SHP77 (cell line): ENCODE results near the gene DISC1.
"Not testable (repeated sequence)": the region's sequence is repeated elsewhere in the genome, so short reads cannot be mapped to it uniquely, and the experiment has no call there.

Experiments used
- DNase-seq, 2 experiments: peaks; one replicate each; lab custom pipeline; 2025; lab: John Stamatoyannopoulos, UW

DISC1 gene

DNA sequence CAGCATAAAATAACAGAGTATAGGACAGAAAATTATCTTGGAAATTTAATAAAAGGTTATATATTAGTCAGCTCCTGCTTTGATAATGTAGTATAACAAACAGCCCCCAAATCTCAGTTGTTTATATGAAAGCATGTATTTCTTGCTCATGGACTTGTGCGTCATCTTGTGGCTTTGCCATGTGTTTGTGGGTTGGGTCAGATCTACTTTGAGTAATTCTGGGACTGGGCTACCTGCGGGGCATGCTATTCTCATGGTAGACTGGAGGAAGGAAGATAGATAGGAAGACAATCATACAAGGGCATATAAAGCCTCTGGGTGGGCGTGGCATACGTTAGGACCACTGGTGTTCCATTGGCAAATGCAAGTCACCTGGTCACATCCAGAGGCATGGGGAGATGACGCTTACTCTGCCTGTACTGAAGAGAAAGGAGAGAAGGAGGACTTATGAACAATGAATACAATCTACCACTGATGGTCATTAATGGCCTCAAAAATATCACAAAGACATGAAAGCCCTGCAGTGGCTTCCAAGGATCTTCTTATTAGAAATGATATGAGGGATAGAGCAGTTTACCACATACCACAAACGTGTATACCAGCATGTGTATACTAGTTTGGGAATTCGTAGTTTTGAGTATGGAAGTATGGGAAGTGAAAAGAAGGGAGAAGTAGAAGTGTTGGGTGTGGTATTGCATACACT is 267.0 kb downstream of the DISC1 start:
- no peak for DNase-seq

DNA sequence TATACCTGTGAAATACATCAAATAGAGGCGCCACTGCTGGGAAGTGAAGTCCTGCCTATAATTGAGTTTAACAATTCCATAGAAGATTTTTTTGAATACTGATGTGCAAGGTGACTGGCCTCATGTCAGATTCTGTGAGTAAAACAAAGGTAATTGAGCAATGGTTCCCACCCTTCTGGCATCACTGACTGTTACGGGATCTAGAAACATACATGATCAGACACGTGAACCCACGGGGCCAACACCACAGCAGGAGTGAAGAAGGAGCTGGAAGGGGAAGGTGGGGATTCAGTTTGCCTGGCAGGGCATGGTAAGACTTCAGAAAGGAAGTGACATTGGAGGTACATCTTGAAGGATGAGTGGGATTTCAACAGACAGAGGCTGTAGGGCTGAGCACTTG is 270.2 kb downstream of the DISC1 start:
- no peak for DNase-seq

DNA sequence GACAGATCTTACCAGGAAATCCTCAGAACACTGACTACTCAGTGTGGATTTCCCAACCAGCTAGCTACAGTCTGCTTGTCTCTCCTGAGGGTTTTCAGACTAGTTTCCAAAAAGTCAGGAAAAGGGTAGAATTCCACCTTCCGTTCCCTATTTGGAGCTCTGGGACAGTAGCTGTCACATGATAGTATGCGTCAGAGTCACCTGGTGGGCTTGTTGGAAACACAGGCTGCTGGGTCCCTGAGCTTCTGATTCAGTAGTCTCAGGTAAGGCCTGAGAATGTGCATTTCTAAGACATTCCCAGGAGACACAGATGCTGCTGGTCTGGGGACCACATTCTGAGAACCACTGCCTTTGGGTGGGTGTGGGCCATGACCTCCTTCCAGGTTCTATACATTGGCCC is 272.5 kb downstream of the DISC1 start:
- DNase-seq = no peak

DNA sequence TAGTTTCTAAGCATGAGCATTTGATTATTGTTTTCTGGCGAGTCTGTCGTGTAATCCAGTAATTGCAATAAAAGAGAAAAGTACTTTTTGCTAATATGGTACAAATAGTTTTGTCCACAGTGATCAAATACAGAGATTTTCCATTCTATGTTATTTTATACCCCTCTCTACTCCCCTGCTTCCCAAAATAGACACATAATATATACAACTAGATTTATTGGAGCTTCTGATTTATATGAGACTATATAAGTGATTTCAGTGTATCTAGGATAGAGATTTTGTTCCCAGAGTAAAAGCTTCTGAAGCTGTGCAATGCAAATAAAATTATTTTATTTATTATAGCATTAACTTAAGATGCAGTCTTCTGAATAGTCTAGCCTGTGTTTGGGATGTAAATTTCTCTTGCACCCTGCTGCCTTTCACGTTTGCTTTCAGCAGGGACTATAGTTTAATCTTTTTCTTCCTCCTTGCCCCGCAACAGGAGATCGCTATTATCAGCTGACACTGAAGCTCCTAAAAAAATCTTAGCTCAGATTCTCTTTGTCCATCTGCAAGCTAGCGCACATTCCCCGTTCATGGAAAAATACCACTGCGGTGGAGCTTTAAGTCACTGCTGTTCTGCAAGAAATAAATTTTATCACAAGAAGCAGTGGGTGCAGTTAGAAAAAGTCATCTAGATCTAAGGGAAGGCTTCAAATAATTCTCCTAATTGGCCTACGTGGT is 273.3 kb downstream of the DISC1 start:
- DNase-seq = no peak

DNA sequence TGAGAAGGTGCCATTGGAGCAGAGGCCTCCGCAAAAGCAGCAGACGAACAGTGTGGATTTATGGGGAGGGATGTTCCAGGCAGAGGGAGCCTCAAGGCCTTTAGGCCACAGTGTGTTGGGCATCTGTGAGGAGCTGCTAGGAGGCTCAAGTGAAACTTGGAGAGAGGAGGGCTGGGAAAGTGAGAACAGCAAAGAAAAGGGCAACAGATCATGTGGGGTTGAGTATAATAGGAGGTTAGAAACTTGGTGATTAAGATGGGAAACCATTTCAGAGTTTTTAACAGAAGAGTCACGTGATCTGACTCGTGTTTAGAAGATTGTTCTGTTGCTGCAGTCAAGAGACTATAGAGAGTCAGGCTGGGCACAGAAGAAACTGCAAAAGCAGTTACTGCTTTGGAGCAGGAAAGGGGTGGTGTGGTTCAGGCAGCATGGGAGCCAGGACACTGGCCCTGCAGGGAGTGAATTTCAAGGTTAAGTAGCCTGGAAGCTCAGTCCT is 277.0 kb downstream of the DISC1 start:
- no peak for DNase-seq

DNA sequence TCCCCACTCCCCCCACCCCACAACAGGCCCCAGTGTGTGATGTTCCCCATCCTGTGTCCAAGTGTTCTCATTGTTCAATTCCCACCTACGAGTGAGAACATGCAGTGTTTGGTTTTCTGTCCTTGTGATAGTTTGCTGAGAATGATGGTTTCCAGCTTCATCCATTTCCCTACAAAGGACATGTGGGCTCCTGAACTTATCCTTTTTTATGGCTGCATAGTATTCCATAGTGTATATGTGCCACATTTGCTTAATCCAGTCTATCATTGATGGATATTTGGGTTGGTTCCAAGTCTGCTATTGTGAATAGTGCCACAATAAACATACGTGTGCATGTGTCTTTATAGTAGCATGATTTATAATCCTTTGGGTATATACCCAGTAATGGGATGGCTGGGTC is 280.7 kb downstream of the DISC1 start:
- not testable (repeated sequence) for DNase-seq

DNA sequence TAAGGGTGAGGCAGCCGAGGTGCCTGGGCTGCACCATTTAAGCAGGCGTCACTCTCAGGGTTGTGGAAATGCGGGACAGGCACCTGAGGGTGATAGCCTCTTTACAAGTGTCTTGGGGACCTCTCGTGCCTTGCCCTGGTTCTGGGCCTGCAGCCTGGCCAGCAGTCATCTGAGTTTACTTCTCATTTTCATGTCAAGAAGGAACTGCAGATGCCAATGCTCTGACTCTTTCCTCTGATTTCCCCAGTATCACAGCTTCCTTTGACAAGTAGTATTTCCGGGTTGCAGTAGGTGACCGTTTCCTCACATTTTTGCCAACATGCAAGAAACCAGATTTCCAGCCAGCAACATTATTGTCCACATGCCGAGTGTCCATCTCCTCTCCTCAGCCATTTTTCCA is 286.9 kb downstream of the DISC1 start:
- no peak for DNase-seq

DNA sequence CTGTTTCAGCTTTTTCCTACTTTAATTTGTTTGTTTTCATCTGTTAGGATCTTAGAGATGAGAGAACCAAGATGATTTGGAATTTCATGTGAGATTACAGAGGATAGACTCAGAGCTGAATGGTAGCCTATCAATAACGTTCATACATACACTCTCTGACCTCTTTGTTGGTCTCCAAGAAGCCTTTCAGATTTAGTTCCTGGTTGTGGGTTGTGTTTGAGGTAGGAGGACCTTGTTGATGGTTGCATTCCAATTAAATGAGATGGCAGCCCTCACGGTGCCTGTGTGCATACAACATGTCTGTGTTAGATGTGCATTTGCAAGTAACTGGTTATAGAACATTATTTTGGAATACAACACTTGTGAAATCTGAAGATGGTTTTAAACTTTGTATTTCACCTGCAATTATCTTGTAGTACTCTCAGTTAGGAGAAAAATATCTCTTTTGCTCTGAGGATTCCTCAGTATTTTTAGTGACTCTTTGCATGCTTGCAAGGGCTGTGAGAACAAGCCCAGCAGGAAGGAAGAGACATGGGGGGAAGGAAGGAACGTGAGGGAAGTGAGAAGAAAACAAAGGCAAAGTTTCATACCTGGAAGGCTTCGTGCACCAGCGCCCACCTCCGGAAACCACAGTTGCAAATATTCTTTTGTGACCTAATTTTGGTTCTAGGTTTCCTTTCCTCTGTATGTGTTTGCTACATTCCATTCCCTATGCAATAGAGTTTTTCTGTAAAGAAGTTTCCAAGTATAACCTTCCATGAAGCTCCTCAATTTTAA is 291.8 kb downstream of the DISC1 start:
- no peak for DNase-seq

DNA sequence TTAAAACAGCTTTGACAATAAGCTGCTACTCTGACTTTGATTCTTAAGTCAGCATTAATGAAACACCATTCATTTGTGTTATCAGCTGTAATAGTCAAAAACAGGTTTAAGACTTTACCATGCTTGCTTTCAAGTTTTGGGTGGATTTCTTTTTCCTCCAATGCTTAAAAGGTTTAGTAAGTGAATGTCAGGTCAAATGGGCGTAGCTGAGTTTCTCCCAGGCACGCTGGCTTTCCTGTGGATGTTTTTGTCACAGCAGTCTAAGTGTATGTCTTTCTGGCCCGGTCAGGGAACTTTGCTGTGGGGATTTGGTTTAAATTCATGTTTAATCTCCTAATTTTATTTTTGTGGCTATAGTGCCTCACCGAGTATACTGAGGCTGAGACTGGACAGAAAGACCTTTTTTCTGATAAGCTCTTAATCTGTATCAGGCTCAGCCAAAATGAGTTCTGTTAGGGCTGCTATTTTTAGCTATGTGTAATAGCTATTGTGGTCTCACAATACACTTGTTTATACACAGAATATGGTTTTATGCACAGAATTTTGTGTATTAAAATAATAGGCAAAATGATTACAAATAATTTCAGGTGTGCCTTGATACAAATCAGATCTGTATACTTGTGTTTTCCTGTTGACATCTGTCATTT is 292.8 kb downstream of the DISC1 start:
- no peak for DNase-seq

DNA sequence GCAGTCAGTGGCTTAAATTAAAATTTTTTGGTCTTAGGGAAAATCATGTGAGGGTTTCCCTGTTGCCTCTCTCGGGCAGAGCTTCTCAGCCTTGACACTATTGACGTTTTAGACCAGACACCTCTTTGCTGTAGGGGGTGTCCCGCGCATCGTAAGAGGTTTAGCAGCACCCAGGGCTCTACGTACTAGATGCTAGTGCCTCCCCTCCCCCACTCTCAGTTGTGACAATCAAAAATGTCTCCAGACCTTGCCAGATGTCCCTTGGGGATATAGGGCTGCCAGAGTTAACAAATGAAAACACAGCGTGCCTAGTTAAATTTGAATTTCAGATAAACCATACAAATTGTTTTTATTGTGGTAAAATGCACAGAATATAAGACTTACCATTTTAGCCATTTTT is 293.3 kb downstream of the DISC1 start:
- DNase-seq = no peak

DNA sequence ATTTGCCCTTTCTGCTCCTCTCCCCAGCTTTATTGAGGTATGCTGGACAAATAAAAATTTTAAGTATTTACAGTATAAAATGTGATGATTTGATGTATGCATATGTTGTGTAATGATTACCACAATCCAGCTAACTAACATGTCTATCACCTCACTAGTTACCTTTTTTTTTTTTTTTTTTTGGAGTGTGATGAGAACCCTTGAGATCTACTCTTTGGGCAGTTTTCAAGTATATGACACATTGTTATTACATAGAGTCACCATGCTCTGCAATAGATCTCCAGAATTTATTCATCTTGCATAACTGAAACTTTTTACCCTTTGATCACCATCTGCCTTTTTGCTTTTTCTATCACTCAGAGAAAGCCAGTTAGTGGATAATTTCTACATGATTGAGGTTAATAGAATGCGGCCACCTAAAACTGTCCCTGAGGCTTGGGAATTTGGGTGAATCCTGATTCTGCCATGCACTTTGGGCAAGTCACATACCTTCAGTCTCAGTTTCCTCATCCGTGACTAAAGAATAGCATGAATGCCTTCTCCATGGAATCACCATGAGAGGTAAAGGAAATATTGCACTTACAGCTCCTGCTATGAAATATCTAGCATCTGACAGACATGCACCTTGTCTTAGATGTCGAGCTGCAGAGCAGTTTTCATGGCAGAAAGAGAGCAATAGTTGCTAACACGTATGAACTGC is 295.2 kb downstream of the DISC1 start:
- DNase-seq = no peak

DNA sequence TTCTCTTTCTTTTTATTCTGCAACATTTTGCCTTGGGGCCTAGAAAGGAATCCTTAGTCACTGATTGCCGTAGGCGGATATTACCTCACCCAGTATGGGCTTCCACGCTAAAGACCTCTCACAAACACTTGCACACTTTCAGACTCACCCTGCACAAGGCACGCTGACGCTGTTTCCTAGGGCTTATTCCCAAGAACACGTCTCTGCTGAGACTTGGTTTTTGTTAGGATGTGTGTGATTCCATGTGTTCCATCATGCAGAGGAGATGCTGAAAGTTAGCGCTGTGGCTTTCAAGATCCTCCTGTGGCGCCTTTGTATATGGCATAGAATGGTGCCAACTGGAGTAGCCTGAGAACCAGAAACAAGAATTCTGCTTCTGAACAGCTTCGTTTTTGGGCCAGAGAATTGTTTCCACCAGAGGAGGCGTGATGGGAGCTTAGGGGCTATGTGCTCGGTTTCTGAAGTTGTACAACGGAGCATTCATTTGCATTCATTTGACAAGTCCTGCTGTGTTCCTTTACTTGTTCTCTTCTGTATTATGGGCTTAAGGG is 297.0 kb downstream of the DISC1 start:
- DNase-seq = no peak

DNA sequence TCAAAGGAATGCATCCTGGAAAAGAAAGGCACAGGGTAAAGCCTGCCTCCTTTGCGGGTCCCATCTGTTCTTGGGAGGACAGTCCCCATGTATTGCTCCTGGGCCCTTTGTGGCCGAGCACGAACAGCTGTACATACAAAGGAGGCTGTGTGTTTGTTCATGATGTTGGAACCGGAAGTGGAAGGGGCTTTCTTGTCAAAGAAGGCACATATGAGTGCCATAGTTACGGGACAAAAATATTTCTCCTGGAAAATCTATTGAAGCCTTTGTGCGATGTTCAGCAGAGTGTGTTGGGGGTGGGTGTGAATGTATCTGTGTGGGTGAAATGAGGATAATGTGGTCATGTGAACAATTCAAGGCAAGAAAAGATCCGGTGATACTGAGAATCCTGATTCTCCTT is 297.6 kb downstream of the DISC1 start:
- DNase-seq = peak; percentile 97

DNA sequence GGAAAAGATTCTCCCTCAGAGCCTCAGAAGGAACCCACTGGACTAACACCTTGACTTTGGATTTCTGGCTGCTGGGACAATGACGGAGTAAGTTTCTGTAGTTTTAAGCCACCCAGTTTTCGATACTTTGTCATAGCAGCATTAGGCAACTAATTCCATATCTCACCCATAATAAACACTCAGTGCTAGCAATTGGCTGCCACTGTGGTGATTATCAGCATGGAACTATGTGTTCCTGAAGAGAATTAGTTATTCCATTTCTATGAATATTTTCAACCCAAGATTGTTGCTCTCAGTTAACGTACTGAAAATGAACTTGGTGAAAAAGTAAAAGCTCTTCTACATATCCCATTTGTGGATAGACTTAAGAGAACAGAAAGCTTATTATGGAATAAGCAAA is 299.3 kb downstream of the DISC1 start:
- no peak for DNase-seq

DNA sequence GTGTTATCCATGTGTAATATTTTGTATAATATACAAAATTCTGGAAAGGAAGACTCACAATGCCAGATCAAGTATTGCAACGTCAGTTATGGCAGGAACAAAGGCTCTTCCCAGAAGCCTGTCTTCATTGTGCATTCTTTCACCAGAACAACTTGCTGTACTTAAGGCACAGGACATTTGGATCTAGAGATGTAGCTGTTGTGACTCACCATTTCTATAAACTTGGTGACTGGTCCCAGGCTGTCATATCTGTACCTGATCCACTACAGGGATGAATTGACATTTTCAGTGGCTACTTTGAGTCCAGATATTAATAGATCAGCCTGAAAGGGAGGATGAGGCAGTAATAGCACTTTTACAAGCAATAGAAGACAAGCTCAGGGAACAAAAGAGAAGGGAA is 299.8 kb downstream of the DISC1 start:
- no peak for DNase-seq

DNA sequence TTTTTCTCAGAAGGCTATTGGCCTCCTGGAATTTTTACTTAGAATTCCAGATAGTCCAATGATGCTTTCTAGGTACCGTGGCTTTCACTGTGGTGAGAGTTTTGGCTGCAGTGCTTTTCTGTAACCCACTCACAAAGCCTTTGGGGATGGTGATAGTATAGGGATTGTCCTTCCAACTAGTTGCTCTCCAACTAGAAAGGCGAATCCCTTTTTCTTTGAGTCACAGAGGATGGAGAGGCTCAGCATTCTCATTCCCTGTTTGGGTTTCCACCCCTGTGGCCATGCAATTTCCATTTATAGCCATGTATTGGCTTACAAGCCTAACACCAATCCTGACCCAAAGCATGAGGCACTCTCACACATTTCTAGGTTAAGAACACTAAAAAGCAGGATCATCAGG is 300.3 kb downstream of the DISC1 start:
- DNase-seq = no peak

DNA sequence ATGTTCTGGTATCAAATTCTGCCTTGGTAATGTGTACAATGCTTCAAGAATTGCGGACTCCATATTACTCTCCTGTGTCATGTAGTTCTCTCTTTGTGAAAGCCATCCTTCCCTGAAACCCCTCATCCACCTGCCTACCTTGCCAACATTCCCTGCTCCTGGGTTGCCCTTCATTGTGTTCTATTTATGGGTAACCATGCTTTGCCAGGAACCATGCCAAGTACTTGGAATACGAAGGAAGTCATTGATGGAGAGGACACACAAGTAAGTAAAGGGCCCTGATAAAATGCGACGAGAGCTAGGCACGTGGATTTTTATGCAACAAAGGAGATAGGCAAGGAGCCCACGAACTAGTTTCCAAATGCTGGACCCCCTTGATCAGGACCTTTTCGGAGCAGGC is 300.8 kb downstream of the DISC1 start:
- peak; percentile 41 for DNase-seq

DNA sequence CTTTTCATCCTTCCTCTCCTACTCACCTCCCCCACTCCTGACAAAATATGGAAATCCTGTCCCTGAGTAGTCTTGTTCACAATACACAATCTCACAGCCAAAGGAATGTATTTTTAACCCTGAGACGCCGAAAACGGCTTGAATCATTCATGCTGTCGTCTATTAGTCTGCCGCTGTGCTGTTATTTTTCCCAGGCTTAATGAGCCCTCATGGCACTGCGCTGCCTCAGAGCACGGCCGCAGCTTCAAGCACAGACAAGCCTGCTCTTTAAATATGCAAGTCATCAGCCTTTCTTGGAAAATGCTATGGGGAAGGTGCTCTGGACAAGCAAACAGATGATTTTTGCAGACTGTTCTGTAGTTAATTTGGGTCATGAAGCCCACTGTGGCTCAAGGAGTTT is 302.7 kb downstream of the DISC1 start:
- peak; percentile 51 to 62 for DNase-seq

DNA sequence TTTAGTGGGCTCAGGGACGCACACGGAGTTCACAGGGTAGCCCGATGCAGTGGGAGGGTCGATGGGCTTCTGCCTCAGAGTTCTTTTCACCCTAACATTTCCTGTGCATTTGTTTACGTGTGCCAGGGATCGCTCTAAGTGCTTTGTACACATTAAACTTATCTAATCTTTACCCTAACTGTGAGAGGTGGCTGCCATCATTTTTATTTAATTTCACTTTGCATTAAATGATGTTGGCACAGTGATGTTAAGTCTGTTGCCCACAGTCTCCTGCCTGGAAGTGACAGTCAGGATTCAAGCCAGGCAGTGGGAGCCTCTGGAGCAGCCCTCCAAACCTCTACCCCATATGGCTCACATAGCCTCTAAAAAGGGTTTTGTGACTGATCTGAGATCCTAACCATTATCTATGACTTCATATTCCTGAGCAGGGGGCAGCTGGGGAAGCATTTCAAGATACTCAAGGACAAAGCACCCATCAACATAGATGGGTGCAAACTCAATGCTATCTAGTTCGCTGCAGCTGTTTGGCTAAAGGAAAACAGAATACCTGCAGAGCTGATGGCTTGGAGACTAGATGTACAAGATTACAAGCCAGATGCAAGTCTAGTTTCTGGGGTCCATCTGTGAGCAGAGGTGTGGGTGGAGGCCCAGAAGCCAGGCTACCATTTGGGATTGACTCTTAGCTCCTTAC is 303.8 kb downstream of the DISC1 start:
- DNase-seq = no peak

DNA sequence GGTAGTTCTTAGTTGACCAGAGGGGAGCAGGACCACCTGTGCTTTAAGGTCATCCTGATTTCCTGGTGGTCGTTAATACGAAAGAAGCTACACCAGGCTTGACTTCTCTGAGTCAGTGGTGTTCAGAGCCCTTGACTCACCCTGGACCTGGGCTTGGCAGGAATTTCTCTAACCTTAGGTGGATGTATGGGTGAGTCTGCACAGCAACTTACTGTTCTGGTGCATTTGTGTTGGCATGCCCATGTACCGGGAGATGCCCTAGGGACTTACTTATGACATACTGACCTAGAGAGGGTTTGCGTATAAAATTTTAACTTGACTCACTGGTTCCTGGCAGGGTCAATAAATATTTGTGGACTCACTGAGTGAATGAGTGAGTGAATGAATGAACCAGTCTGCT is 304.6 kb downstream of the DISC1 start:
- no peak for DNase-seq
